ENCODE data around the gene CRYGC.

The CRYGC gene

DNA sequence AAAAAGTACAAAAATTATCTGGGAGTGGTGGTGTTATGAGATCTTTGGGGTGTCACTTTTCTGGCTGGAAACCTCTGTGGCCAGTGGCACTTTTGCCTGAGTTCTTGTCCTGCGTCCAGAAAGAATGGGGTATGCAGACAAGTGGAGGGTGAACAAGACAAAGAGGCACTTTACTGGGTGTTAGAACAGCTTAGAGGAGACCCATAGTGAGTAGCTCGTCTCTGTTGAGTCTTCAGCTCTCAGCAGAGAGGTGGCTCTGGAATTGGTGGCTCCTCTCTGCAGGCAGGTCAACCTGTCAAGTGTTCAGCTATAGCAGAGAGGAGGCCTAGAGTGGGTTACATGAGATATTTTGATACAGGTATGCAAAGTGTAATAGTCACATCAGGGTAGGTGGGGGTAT is 31.4 kb downstream of the CRYGC start:
- H3K9me2 ChIP-seq (replicated peaks; ENCODE audit: control insufficient read depth, low read length), result no peaks in the 10 kb centered on the region

DNA sequence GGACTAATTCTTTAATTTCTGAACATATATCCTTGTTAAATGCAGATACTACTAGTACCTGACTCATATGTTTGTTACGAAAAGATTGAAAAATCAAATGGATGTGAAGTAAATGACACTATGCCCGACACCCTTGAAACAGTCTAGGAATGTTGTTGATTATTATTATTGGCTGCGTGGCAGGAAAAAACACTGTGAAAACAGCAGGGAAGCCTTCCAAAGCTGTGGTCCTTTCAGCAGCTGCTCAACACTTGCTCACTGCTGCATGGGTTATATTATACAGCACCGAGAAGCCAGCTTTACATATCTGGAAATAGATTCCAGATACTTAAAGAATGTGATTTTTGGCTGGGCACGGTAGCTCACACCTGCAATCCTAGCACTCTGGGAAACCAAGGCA is 31.8 kb downstream of the CRYGC start:
- H3K9me2 ChIP-seq (replicated peaks; ENCODE audit: control insufficient read depth, low read length), result no peaks in the 10 kb centered on the region
- no peaks in the 10 kb centered on the region for H3K9me3 ChIP-seq (ENCODE audit: control insufficient read depth, insufficient read depth, low read length)
- H3K27ac ChIP-seq (ENCODE audit: low read depth, low read length), result no peak overlapping the region
- peaks cover 11% of the 10 kb centered on the region; the same call in 1 of the 2 replicates for H3K27me3 ChIP-seq (ENCODE audit: control insufficient read depth, low read length)
- no peaks in the 10 kb centered on the region for H4K20me1 ChIP-seq (ENCODE audit: control insufficient read depth, insufficient read depth, low read depth, low read length)
- no peaks in the 10 kb centered on the region for H3F3A ChIP-seq (ENCODE audit: control insufficient read depth, insufficient read depth)
- H3K79me2 ChIP-seq (ENCODE audit: control insufficient read depth, low read length), result no peaks in the 10 kb centered on the region
- no peaks in the 10 kb centered on the region for H3K4me1 ChIP-seq (ENCODE audit: control insufficient read depth, low read length)
- H3K4me3 ChIP-seq (ENCODE audit: low read length), result no peak overlapping the region
- no peak for TF ChIP-seq EZH2phosphoT487 (IDR thresholded peaks at IDR 0.05; ENCODE audit: borderline replicate concordance, low read length)
- H3K4me2 ChIP-seq (ENCODE audit: low read length), result no peak overlapping the region
- H3K36me3 ChIP-seq (ENCODE audit: control insufficient read depth, low read length), result no peaks in the 10 kb centered on the region

More for the DNA sequence above, 31.4 kb downstream of the CRYGC start:
- no peaks in the 10 kb centered on the region for H3K36me3 ChIP-seq (ENCODE audit: control insufficient read depth, low read length)
- H3K4me3 ChIP-seq (ENCODE audit: low read length), result no peak overlapping the region
- TF ChIP-seq EZH2phosphoT487 (IDR thresholded peaks at IDR 0.05; ENCODE audit: borderline replicate concordance, low read length), result no peak
- TF ChIP-seq, protein P1, sequence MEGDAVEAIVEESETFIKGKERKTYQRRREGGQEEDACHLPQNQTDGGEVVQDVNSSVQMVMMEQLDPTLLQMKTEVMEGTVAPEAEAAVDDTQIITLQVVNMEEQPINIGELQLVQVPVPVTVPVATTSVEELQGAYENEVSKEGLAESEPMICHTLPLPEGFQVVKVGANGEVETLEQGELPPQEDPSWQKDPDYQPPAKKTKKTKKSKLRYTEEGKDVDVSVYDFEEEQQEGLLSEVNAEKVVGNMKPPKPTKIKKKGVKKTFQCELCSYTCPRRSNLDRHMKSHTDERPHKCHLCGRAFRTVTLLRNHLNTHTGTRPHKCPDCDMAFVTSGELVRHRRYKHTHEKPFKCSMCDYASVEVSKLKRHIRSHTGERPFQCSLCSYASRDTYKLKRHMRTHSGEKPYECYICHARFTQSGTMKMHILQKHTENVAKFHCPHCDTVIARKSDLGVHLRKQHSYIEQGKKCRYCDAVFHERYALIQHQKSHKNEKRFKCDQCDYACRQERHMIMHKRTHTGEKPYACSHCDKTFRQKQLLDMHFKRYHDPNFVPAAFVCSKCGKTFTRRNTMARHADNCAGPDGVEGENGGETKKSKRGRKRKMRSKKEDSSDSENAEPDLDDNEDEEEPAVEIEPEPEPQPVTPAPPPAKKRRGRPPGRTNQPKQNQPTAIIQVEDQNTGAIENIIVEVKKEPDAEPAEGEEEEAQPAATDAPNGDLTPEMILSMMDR (IDR thresholded peaks at IDR 0.05; ENCODE audit: low read depth, low read length, poor library complexity, severe bottlenecking), result no peak
- H3K27me3 ChIP-seq (ENCODE audit: control insufficient read depth, low read length), result peaks cover 11% of the 10 kb centered on the region; the same call in 1 of the 2 replicates
- H3K9me3 ChIP-seq (ENCODE audit: control insufficient read depth, insufficient read depth, low read length), result no peaks in the 10 kb centered on the region
- no peaks in the 10 kb centered on the region for H3K79me2 ChIP-seq (ENCODE audit: control insufficient read depth, low read length)
- H3K4me1 ChIP-seq (ENCODE audit: control insufficient read depth, low read length), result no peaks in the 10 kb centered on the region
- H4K20me1 ChIP-seq (ENCODE audit: control insufficient read depth, insufficient read depth, low read depth, low read length), result no peaks in the 10 kb centered on the region
- no peak overlapping the region for H3K4me2 ChIP-seq (ENCODE audit: low read length)
- H3F3A ChIP-seq (ENCODE audit: control insufficient read depth, insufficient read depth), result no peaks in the 10 kb centered on the region
- H3K27ac ChIP-seq (ENCODE audit: low read depth, low read length), result no peak overlapping the region

DNA sequence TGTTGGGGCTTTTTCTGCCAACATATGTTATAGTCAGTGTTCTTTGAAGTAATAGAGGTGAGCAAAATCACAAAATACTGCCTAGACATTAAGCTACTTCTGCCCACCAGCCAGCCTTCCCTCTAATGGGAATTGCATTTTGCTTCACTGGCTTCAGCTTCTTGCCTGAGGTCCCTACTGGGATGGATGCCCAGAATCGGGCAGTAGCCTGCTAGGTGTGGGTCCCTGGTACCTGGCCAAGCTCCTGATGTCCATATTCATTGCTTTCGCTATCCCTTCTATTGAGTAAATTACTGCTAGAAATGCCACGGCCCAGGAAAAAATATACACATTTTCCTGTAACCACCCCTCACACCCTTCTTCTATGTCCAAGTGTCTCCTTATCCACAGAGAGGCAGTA is 32.3 kb downstream of the CRYGC start:
- Histone ChIP-seq H3K4me3 (ENCODE audit: low read length) (no peak overlapping the region), H3F3A (ENCODE audit: control insufficient read depth, insufficient read depth) (no peaks in the 10 kb centered on the region)

DNA sequence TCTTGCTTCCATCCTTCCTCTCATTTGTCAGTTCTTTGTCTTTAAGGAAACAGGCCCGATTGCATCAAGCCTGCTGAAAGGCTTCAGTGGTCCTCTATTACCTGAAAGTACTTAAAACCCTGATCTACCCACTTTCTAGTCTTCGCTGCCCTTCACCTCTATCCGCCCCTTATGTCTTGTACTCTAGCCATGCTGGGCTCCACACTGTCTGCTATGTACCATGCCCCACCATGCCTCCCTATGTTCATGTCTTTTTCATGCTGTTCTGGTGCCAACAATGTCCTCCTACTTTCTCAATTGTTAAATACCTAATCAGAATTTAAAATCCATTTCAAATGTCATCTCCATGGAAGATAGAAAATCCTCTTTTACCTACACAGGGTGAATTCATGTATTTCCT is 33.5 kb downstream of the CRYGC start:
- Histone ChIP-seq H3K9me2 (replicated peaks; ENCODE audit: control insufficient read depth, low read length) (no peaks in the 10 kb centered on the region), H3K4me3 (ENCODE audit: low read length) (no peak overlapping the region), H3K27ac (ENCODE audit: low read depth, low read length) (no peak overlapping the region), H3K27me3 (ENCODE audit: control insufficient read depth, low read length) (peaks cover 11% of the 10 kb centered on the region; the same call in 1 of the 2 replicates), H3K36me3 (ENCODE audit: control insufficient read depth, low read length) (no peaks in the 10 kb centered on the region), H3F3A (ENCODE audit: control insufficient read depth, insufficient read depth) (no peaks in the 10 kb centered on the region), H3K9me3 (ENCODE audit: control insufficient read depth, insufficient read depth, low read length) (no peaks in the 10 kb centered on the region), H3K79me2 (ENCODE audit: control insufficient read depth, low read length) (no peaks in the 10 kb centered on the region), H3K4me1 (ENCODE audit: control insufficient read depth, low read length) (no peaks in the 10 kb centered on the region), H3K4me2 (ENCODE audit: low read length) (no peak overlapping the region), H4K20me1 (ENCODE audit: control insufficient read depth, insufficient read depth, low read depth, low read length) (no peaks in the 10 kb centered on the region)
- no peak for TF ChIP-seq EZH2phosphoT487 (IDR thresholded peaks at IDR 0.05; ENCODE audit: borderline replicate concordance, low read length)
- TF ChIP-seq, protein P1 (IDR thresholded peaks at IDR 0.05; ENCODE audit: low read depth, low read length, poor library complexity, severe bottlenecking), result no peak

More for the DNA sequence above, 32.3 kb downstream of the CRYGC start:
- Histone ChIP-seq H3K79me2 (ENCODE audit: control insufficient read depth, low read length) (no peaks in the 10 kb centered on the region), H3K36me3 (ENCODE audit: control insufficient read depth, low read length) (no peaks in the 10 kb centered on the region), H4K20me1 (ENCODE audit: control insufficient read depth, insufficient read depth, low read depth, low read length) (no peaks in the 10 kb centered on the region), H3K9me3 (ENCODE audit: control insufficient read depth, insufficient read depth, low read length) (no peaks in the 10 kb centered on the region), H3K27ac (ENCODE audit: low read depth, low read length) (no peak overlapping the region), H3K4me2 (ENCODE audit: low read length) (no peak overlapping the region), H3K9me2 (replicated peaks; ENCODE audit: control insufficient read depth, low read length) (no peaks in the 10 kb centered on the region), H3K27me3 (ENCODE audit: control insufficient read depth, low read length) (peaks cover 11% of the 10 kb centered on the region; the same call in 1 of the 2 replicates), H3K4me1 (ENCODE audit: control insufficient read depth, low read length) (no peaks in the 10 kb centered on the region)
- TF ChIP-seq, protein P1 (IDR thresholded peaks at IDR 0.05; ENCODE audit: low read depth, low read length, poor library complexity, severe bottlenecking), result no peak
- TF ChIP-seq EZH2phosphoT487 (IDR thresholded peaks at IDR 0.05; ENCODE audit: borderline replicate concordance, low read length), result no peak
